Vagina (tissue), 2 donors: ENCODE measurements around the gene MUS81.

ENCODE experiments used
- CTCF ChIP-seq, 3 experiments: fragments of 450-650 bp in 2 of 3; fragments of 200-600 bp in 1 of 3; sonication (generic) in 1 of 3; IDR thresholded peaks; one replicate each; pipeline ENCODE4 v1.5.1; 2017 to 2019; ENCODE audit warnings: antibody characterized with exemption in 3 of 3, mild to moderate bottlenecking in 2 of 3, moderate library complexity in 2 of 3
- POLR2A ChIP-seq, 2 donors: fragments of 450-650 bp; IDR thresholded peaks; one replicate each; pipeline ENCODE4 v1.6.1; 2017; ENCODE audit warnings: antibody characterized with exemption in 2 of 2, mild to moderate bottlenecking in 2 of 2, moderate library complexity in 2 of 2

GRCh38 chr11:65882120-65883057 is 22.2 kb downstream of the MUS81 start:
- TF ChIP-seq CTCF (IDR thresholded peaks at IDR 0.05) (no peak), POLR2A (IDR thresholded peaks at IDR 0.05) (no peak)
